PC-3 (cell line): ENCODE data around the gene FBXO15. TPM values are rescaled to one million over a fixed set of nuclear protein-coding genes. Genes with fewer than 3 reads are reported as not detected.

Source experiments
- ATAC-seq: fragments of 200-7000 bp; cut with Tn5 transposase; 2 replicates; pipeline ENCODE4 v1.9.1; 2020; ENCODE audit warnings: mild to moderate bottlenecking, moderate library complexity
- BruUV-seq: library from RNA; stranded (reverse); fragments of 400-500 nt; replicated peaks from 2 replicates; lab custom pipeline; 2021; lab: Mats Ljungman, UMichigan
- CTCF ChIA-PET: fragments of 300-600 bp; sonication (Branson Sonifier 250); formaldehyde crosslinking; loops from one replicate; lab custom pipeline; 2022; ENCODE audit warnings: antibody characterized with exemption; lab: Charles Lee
- POLR2A ChIA-PET: fragments of 300-600 bp; sonication (Branson Sonifier 250); formaldehyde crosslinking; loops from one replicate; lab custom pipeline; 2022; ENCODE audit warnings: antibody characterized with exemption; ENCODE audit not compliant: unreplicated experiment; lab: Charles Lee
- DNase-seq: peaks from one replicate; pipeline ENCODE4 v3.0.0-alpha.2; 2015
- H2AFZ ChIP-seq: fragments of 300-600 bp; sonication (generic); 2 replicates; pipeline ENCODE4 v1.6.0; 2016; ENCODE audit warnings: antibody characterized with exemption, low read length
- H3F3A ChIP-seq: fragments of 300-600 bp; sonication (generic); one replicate; pipeline ENCODE4 v1.6.0; 2017; ENCODE audit warnings: antibody characterized with exemption, low read length, control low read depth, mild to moderate bottlenecking; ENCODE audit not compliant: unreplicated experiment
- H3K27ac ChIP-seq: fragments of 300-600 bp; sonication (generic); 2 replicates; pipeline ENCODE4 v1.5.1; 2016; ENCODE audit warnings: mild to moderate bottlenecking, low read length
- H3K27me3 ChIP-seq: fragments of 300-600 bp; sonication (generic); 2 replicates; pipeline ENCODE4 v1.6.1; 2016; ENCODE audit warnings: low read length, mixed read lengths
- H3K36me3 ChIP-seq: fragments of 300-600 bp; sonication (generic); 2 replicates; pipeline ENCODE4 v1.6.1; 2016; ENCODE audit warnings: low read depth, mixed run types, low read length, mixed read lengths
- H3K4me1 ChIP-seq: fragments of 300-600 bp; sonication (generic); 2 replicates; pipeline ENCODE4 v1.5.1; 2016; ENCODE audit warnings: low read length; ENCODE audit not compliant: insufficient read depth
- H3K4me2 ChIP-seq: fragments of 300-600 bp; sonication (generic); 2 replicates; pipeline ENCODE4 v1.6.0; 2016; ENCODE audit warnings: low read length
- H3K4me3 ChIP-seq: fragments of 300-600 bp; sonication (generic); 2 replicates; pipeline ENCODE4 v1.5.1; 2016; ENCODE audit warnings: mild to moderate bottlenecking, low read length, mixed read lengths
- H3K79me2 ChIP-seq: fragments of 300-600 bp; sonication (generic); 2 replicates; pipeline ENCODE4 v1.6.1; 2017; ENCODE audit warnings: low read length, mixed read lengths
- H3K9ac ChIP-seq: fragments of 300-600 bp; sonication (generic); 2 replicates; pipeline ENCODE4 v1.6.0; 2016; ENCODE audit warnings: mild to moderate bottlenecking, low read length
- H3K9me2 ChIP-seq: fragments of 300-600 bp; sonication (generic); replicated peaks from 2 replicates; pipeline ENCODE4 v1.6.1; 2016; ENCODE audit warnings: mixed run types, low read length, mixed read lengths
- H3K9me3 ChIP-seq: fragments of 300-600 bp; sonication (generic); 2 replicates; pipeline ENCODE4 v1.6.1; 2016; ENCODE audit warnings: low read length, mixed read lengths
- H4K20me1 ChIP-seq: fragments of 300-600 bp; sonication (generic); 2 replicates; pipeline ENCODE4 v1.6.1; 2016; ENCODE audit warnings: low read length, mixed read lengths
- EZH2 ChIP-seq: fragments of 300-600 bp; sonication (generic); IDR thresholded peaks from one replicate; pipeline ENCODE4 v1.6.1; 2017; ENCODE audit warnings: antibody characterized with exemption, mild to moderate bottlenecking, low read length; ENCODE audit not compliant: unreplicated experiment
- EZH2phosphoT487 ChIP-seq: fragments of 300-600 bp; sonication (generic); IDR thresholded peaks from 2 replicates; pipeline ENCODE4 v1.6.1; 2018; ENCODE audit warnings: mild to moderate bottlenecking, antibody characterized with exemption, low read length, borderline replicate concordance
- intact Hi-C: fragments of 100-400 bp; cut with micrococcal nuclease; formaldehyde crosslinking; loops from 2 replicates; pipeline ENCODE4 v1.9.0; 2023
- total RNA-seq: library from RNA; depleted of rRNA; stranded (reverse); fragments of >200 nt; gene quantifications from 2 replicates; pipeline ENCODE4 v1.2.3, GENCODE V29; 2014
- TF ChIP-seq, protein P1 (sequence below): fragments of 300-600 bp; sonication (generic); conservative IDR thresholded peaks from 2 replicates; pipeline ENCODE4 v1.5.1; 2017; ENCODE audit warnings: antibody characterized with exemption, low read depth, mild to moderate bottlenecking, low read length

FBXO15 gene
- total RNA-seq, 1 experiment from 2014 or later, result 0.87 TPM

- DNase-seq (no peak), ATAC-seq (no peak)
- no peak overlapping the region for H2AFZ ChIP-seq
- H3K27me3 ChIP-seq, result no peaks in the 10 kb centered on the region
- ChIA-PET POLR2A (no interaction called here), CTCF (no interaction called here)
- no peaks in the 10 kb centered on the region for H3F3A ChIP-seq
- intact Hi-C loops, result no loop called here
- H3K27ac ChIP-seq, result no peak overlapping the region
- H3K4me1 ChIP-seq, result peaks cover 15% of the 10 kb centered on the region
- TF ChIP-seq, protein P1, sequence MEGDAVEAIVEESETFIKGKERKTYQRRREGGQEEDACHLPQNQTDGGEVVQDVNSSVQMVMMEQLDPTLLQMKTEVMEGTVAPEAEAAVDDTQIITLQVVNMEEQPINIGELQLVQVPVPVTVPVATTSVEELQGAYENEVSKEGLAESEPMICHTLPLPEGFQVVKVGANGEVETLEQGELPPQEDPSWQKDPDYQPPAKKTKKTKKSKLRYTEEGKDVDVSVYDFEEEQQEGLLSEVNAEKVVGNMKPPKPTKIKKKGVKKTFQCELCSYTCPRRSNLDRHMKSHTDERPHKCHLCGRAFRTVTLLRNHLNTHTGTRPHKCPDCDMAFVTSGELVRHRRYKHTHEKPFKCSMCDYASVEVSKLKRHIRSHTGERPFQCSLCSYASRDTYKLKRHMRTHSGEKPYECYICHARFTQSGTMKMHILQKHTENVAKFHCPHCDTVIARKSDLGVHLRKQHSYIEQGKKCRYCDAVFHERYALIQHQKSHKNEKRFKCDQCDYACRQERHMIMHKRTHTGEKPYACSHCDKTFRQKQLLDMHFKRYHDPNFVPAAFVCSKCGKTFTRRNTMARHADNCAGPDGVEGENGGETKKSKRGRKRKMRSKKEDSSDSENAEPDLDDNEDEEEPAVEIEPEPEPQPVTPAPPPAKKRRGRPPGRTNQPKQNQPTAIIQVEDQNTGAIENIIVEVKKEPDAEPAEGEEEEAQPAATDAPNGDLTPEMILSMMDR, result no peak
- TF ChIP-seq EZH2phosphoT487, result no peak
- TF ChIP-seq EZH2, result no peak
- H4K20me1 ChIP-seq, result no peaks in the 10 kb centered on the region
- BruUV-seq, result no TSS peak
- no peaks in the 10 kb centered on the region for H3K9me3 ChIP-seq
- no peaks in the 10 kb centered on the region for H3K79me2 ChIP-seq
- H3K36me3 ChIP-seq, result no peaks in the 10 kb centered on the region
- no peaks in the 10 kb centered on the region for H3K9me2 ChIP-seq
- no peak overlapping the region for H3K4me2 ChIP-seq
- no peak overlapping the region for H3K9ac ChIP-seq
- H3K4me3 ChIP-seq, result no peak overlapping the region
These were observed 5.4 kb downstream of the FBXO15 start for GRCh38 chr18:74142252-74142651.

- no peak for TF ChIP-seq EZH2
- TF ChIP-seq, protein P1, result no peak
- no peak for TF ChIP-seq EZH2phosphoT487
- DNase-seq (no peak), ATAC-seq (no peak)
- Histone ChIP-seq H3K27me3 (no peaks in the 10 kb centered on the region), H3K36me3 (no peaks in the 10 kb centered on the region), H4K20me1 (no peaks in the 10 kb centered on the region), H3K4me1 (peaks cover 10% of the 10 kb centered on the region), H3K79me2 (no peaks in the 10 kb centered on the region), H2AFZ (no peak overlapping the region), H3K9me2 (no peaks in the 10 kb centered on the region), H3K9me3 (no peaks in the 10 kb centered on the region), H3K4me2 (no peak overlapping the region), H3K9ac (no peak overlapping the region), H3F3A (no peaks in the 10 kb centered on the region), H3K27ac (no peak overlapping the region), H3K4me3 (no peak overlapping the region)
- intact Hi-C loops, result no loop called here
- CTCF ChIA-PET, result no interaction called here
- POLR2A ChIA-PET, result no interaction called here
- no TSS peak for BruUV-seq
These were observed 6.0 kb downstream of the FBXO15 start for GRCh38 chr18:74141667-74142066.

- DNase-seq, result no peak
- H3K4me2 ChIP-seq, result no peak overlapping the region
- no peak overlapping the region for H3K27ac ChIP-seq
- no peak overlapping the region for H3K4me3 ChIP-seq
- no peak overlapping the region for H2AFZ ChIP-seq
- H3K79me2 ChIP-seq, result no peaks in the 10 kb centered on the region
- H3K4me1 ChIP-seq, result peaks cover 10% of the 10 kb centered on the region
- CTCF ChIA-PET, result no interaction called here
- no peaks in the 10 kb centered on the region for H3K36me3 ChIP-seq
- no peaks in the 10 kb centered on the region for H3K9me2 ChIP-seq
- H3K27me3 ChIP-seq, result no peaks in the 10 kb centered on the region
- BruUV-seq, result no TSS peak
- no peak for ATAC-seq
- no peaks in the 10 kb centered on the region for H4K20me1 ChIP-seq
- no peak overlapping the region for H3K9ac ChIP-seq
- no peak for TF ChIP-seq EZH2phosphoT487
- TF ChIP-seq, protein P1, result no peak
- no peak for TF ChIP-seq EZH2
- no peaks in the 10 kb centered on the region for H3K9me3 ChIP-seq
- no peaks in the 10 kb centered on the region for H3F3A ChIP-seq
- intact Hi-C loops, result no loop called here
- POLR2A ChIA-PET, result no interaction called here
These were observed 7.1 kb downstream of the FBXO15 start for GRCh38 chr18:74140582-74140981.
